Measurements from ENCODE around the gene ZNF253. TPM values are rescaled to one million over a fixed set of nuclear protein-coding genes. Genes with fewer than 3 reads are reported as not detected.
"Not testable (repeated sequence)": the region's sequence is repeated elsewhere in the genome, so short reads cannot be mapped to it uniquely, and the experiment has no call there.

ZNF253 gene
- total RNA-seq, 1 experiment from 2014 or later = 25.3 TPM

DNA sequence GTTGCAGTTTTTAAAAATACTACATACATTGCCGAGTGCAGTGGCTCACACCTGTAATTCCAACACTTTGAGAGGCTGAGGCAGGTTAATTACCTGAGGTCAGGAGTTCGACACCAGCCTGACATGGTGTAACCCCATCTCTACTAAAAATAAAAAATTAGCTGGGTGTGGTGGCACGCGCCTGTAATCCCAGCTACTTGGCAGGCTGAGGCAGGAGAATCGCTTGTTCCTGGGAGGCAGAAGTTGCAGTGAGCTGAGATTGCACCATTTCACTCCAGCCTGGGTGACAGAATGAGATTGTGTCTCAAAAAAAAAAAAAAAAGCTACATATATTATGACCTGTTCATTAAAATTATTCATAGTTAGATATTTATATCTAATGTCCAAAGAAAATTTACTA is 4.4 kb downstream of the ZNF253 start:
- H3K9ac ChIP-seq (ENCODE audit: low read length); H2AFZ ChIP-seq (ENCODE audit: low read length); H3K4me3 ChIP-seq (ENCODE audit: low read length); H3K9me2 ChIP-seq (replicated peaks; ENCODE audit: insufficient read depth, low read length); H3K27ac ChIP-seq (ENCODE audit: low read length); DNase-seq; H3K27me3 ChIP-seq (ENCODE audit: low read length); H4K20me1 ChIP-seq (ENCODE audit: insufficient read depth, low read depth, low read length); H3K4me2 ChIP-seq (ENCODE audit: low read depth, low read length, poor library complexity, severe bottlenecking); H3K4me1 ChIP-seq (ENCODE audit: low read length): not testable (repeated sequence)
- Histone ChIP-seq H3K36me3 (ENCODE audit: insufficient read depth, low read length) (peaks cover 69% of the 10 kb centered on the region), H3K79me2 (ENCODE audit: low read length) (peaks cover 86% of the 10 kb centered on the region), H3K9me3 (ENCODE audit: low read length) (peaks cover 44% of the 10 kb centered on the region)

DNA sequence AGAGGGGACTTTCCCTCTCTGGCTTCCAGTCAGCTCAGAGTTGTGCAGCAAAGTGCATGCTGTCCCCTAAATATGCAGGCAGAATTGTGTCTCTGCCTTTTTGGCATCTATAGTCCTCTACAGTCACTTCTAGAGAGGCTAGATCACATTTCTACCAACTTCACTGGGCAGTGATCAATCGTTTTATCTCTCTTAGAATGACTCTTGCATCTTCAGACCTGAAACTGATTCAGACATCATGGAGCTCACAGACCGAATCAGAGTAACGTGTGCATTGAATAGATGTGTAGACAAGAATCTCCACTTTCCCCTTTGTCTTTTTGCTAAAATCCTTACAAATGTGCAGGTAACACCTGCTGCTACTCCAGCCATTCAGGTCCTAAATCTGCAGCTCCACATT is 6.2 kb downstream of the ZNF253 start:
- no peaks in the 10 kb centered on the region for H3K27me3 ChIP-seq (ENCODE audit: low read length)
- H3K27ac ChIP-seq (ENCODE audit: low read length) = no peak overlapping the region
- H3K9me3 ChIP-seq (ENCODE audit: low read length) = peaks cover 50% of the 10 kb centered on the region
- H3K4me1 ChIP-seq (ENCODE audit: low read length) = peaks cover 2% of the 10 kb centered on the region
- no peaks in the 10 kb centered on the region for H3K9me2 ChIP-seq (replicated peaks; ENCODE audit: insufficient read depth, low read length)
- H4K20me1 ChIP-seq (ENCODE audit: insufficient read depth, low read depth, low read length) = no peaks in the 10 kb centered on the region
- H3K4me3 ChIP-seq (ENCODE audit: low read length) = no peak overlapping the region
- no peak overlapping the region for H3K9ac ChIP-seq (ENCODE audit: low read length)
- no peak overlapping the region for H2AFZ ChIP-seq (ENCODE audit: low read length)
- DNase-seq = no peak
- peaks cover 92% of the 10 kb centered on the region for H3K79me2 ChIP-seq (ENCODE audit: low read length)
- peaks cover 79% of the 10 kb centered on the region for H3K36me3 ChIP-seq (ENCODE audit: insufficient read depth, low read length)
- H3K4me2 ChIP-seq (ENCODE audit: low read depth, low read length, poor library complexity, severe bottlenecking) = no peak overlapping the region

DNA sequence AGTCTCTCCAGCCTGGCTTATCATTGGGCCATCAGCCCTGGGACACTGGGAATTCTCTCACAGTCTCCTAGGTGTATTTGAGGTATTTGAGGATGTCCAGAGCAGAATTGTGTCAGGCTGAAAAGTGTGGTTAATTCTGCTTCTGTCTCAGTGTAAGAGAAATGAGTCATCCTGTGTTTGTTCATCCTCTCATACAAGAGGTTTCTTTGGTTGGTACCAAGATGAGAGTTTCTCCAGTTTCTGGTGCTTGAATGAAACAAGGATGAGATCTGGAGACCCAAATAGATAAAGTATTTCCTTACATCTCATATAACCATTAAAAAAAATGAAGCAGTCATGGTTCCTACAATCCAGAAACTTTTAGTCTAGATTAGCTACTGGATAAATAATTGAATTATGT is 7.7 kb downstream of the ZNF253 start:
- no peak overlapping the region for H3K27ac ChIP-seq (ENCODE audit: low read length)
- H4K20me1 ChIP-seq (ENCODE audit: insufficient read depth, low read depth, low read length) = no peaks in the 10 kb centered on the region
- no peak overlapping the region for H3K9ac ChIP-seq (ENCODE audit: low read length)
- no peak overlapping the region for H3K4me3 ChIP-seq (ENCODE audit: low read length)
- H2AFZ ChIP-seq (ENCODE audit: low read length) = no peak overlapping the region
- H3K9me2 ChIP-seq (replicated peaks; ENCODE audit: insufficient read depth, low read length) = no peaks in the 10 kb centered on the region
- H3K36me3 ChIP-seq (ENCODE audit: insufficient read depth, low read length) = peaks cover 72% of the 10 kb centered on the region
- DNase-seq = no peak
- no peaks in the 10 kb centered on the region for H3K4me1 ChIP-seq (ENCODE audit: low read length)
- no peak overlapping the region for H3K4me2 ChIP-seq (ENCODE audit: low read depth, low read length, poor library complexity, severe bottlenecking)
- H3K27me3 ChIP-seq (ENCODE audit: low read length) = no peaks in the 10 kb centered on the region
- H3K79me2 ChIP-seq (ENCODE audit: low read length) = peaks cover 87% of the 10 kb centered on the region
- H3K9me3 ChIP-seq (ENCODE audit: low read length) = peaks cover 47% of the 10 kb centered on the region

- no peak overlapping the region for H3K4me2 ChIP-seq (ENCODE audit: low read depth, low read length, poor library complexity, severe bottlenecking)
- no peaks in the 10 kb centered on the region for H3K4me1 ChIP-seq (ENCODE audit: low read length)
- H3K4me3 ChIP-seq (ENCODE audit: low read length) = no peak overlapping the region
- no peaks in the 10 kb centered on the region for H3K27me3 ChIP-seq (ENCODE audit: low read length)
- H3K9me2 ChIP-seq (replicated peaks; ENCODE audit: insufficient read depth, low read length) = no peaks in the 10 kb centered on the region
- peaks cover 74% of the 10 kb centered on the region for H3K36me3 ChIP-seq (ENCODE audit: insufficient read depth, low read length)
- no peak for DNase-seq
- peaks cover 55% of the 10 kb centered on the region for H3K79me2 ChIP-seq (ENCODE audit: low read length)
- H4K20me1 ChIP-seq (ENCODE audit: insufficient read depth, low read depth, low read length) = no peaks in the 10 kb centered on the region
- no peak overlapping the region for H3K27ac ChIP-seq (ENCODE audit: low read length)
- no peak overlapping the region for H2AFZ ChIP-seq (ENCODE audit: low read length)
- peaks cover 32% of the 10 kb centered on the region for H3K9me3 ChIP-seq (ENCODE audit: low read length)
- no peak overlapping the region for H3K9ac ChIP-seq (ENCODE audit: low read length)
Observed at GRCh38 chr19:19877724-19878123, 12.0 kb downstream of the ZNF253 start.

- H3K36me3 ChIP-seq (ENCODE audit: insufficient read depth, low read length) = peaks cover 80% of the 10 kb centered on the region
- H3K4me1 ChIP-seq (ENCODE audit: low read length) = no peaks in the 10 kb centered on the region
Observed at GRCh38 chr19:19884583-19884982, 18.9 kb downstream of the ZNF253 start.

DNA sequence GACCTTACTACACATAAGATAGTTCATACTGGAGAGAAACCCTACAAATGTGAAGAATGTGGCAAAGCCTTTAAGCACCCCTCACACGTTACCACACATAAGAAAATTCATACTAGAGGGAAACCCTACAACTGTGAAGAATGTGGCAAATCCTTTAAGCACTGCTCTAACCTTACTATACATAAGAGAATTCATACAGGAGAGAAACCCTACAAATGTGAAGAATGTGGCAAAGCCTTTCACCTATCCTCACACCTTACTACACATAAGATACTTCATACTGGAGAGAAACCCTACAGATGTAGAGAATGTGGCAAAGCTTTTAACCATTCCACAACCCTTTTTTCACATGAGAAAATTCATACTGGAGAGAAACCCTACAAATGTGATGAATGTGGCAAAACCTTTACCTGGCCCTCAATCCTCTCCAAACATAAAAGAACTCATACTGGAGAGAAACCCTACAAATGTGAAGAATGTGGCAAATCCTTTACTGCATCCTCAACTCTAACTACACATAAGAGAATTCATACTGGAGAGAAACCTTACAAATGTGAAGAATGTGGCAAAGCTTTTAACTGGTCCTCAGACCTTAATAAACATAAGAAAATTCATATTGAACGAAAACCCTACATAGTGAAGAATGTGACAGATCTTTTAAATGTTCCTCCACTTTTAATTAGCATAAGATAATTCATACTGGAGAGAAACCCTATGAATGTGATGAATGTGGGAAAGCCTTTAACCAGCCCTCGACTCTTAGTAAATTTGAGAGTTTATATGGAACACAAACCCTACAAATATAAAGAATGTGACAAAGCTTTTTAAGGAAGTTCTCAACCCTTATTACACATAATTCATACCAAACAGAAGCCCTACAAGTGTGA is 26.6 kb downstream of the ZNF253 start:
- peaks cover 49% of the 10 kb centered on the region for H3K9me3 ChIP-seq (ENCODE audit: low read length)
- peaks cover 47% of the 10 kb centered on the region for H3K36me3 ChIP-seq (ENCODE audit: insufficient read depth, low read length)
- DNase-seq; H3K4me1 ChIP-seq (ENCODE audit: low read length); H3K9ac ChIP-seq (ENCODE audit: low read length); H3K27ac ChIP-seq (ENCODE audit: low read length); H4K20me1 ChIP-seq (ENCODE audit: insufficient read depth, low read depth, low read length); H2AFZ ChIP-seq (ENCODE audit: low read length); H3K27me3 ChIP-seq (ENCODE audit: low read length); H3K4me2 ChIP-seq (ENCODE audit: low read depth, low read length, poor library complexity, severe bottlenecking); H3K9me2 ChIP-seq (replicated peaks; ENCODE audit: insufficient read depth, low read length); H3K4me3 ChIP-seq (ENCODE audit: low read length): not testable (repeated sequence)
- H3K79me2 ChIP-seq (ENCODE audit: low read length) = peaks cover 11% of the 10 kb centered on the region

More at GRCh38 chr19:19884583-19884982, 18.9 kb downstream of the ZNF253 start:
- no peak overlapping the region for H3K4me2 ChIP-seq (ENCODE audit: low read depth, low read length, poor library complexity, severe bottlenecking)
- no peak overlapping the region for H3K27ac ChIP-seq (ENCODE audit: low read length)
- DNase-seq = no peak
- H4K20me1 ChIP-seq (ENCODE audit: insufficient read depth, low read depth, low read length) = no peaks in the 10 kb centered on the region
- H3K27me3 ChIP-seq (ENCODE audit: low read length) = no peaks in the 10 kb centered on the region
- no peak overlapping the region for H2AFZ ChIP-seq (ENCODE audit: low read length)
- no peak overlapping the region for H3K4me3 ChIP-seq (ENCODE audit: low read length)
- H3K79me2 ChIP-seq (ENCODE audit: low read length) = peaks cover 22% of the 10 kb centered on the region
- no peak overlapping the region for H3K9ac ChIP-seq (ENCODE audit: low read length)
- no peaks in the 10 kb centered on the region for H3K9me2 ChIP-seq (replicated peaks; ENCODE audit: insufficient read depth, low read length)
- peaks cover 27% of the 10 kb centered on the region for H3K9me3 ChIP-seq (ENCODE audit: low read length)

- Histone ChIP-seq H3K9me3 (ENCODE audit: low read length) (peaks cover 13% of the 10 kb centered on the region), H3K27ac (ENCODE audit: low read length) (peak overlapping the region; percentile 79), H3K4me2 (ENCODE audit: low read depth, low read length, poor library complexity, severe bottlenecking) (peak overlapping the region; percentile 76), H3K4me3 (ENCODE audit: low read length) (peak overlapping the region; percentile 91), H3K27me3 (ENCODE audit: low read length) (no peaks in the 10 kb centered on the region), H3K9me2 (replicated peaks; ENCODE audit: insufficient read depth, low read length) (no peaks in the 10 kb centered on the region), H3K9ac (ENCODE audit: low read length) (peak overlapping the region; percentile 94), H3K36me3 (ENCODE audit: insufficient read depth, low read length) (peaks cover 29% of the 10 kb centered on the region), H2AFZ (ENCODE audit: low read length) (peak overlapping the region; percentile 34; the same call in 1 of the 2 replicates), H3K79me2 (ENCODE audit: low read length) (peaks cover 44% of the 10 kb centered on the region), H3K4me1 (ENCODE audit: low read length) (peaks cover 6% of the 10 kb centered on the region), H4K20me1 (ENCODE audit: insufficient read depth, low read depth, low read length) (no peaks in the 10 kb centered on the region)
- no peak for DNase-seq
Observed at GRCh38 chr19:19900139-19900728, 34.6 kb downstream of the ZNF253 start.

DNA sequence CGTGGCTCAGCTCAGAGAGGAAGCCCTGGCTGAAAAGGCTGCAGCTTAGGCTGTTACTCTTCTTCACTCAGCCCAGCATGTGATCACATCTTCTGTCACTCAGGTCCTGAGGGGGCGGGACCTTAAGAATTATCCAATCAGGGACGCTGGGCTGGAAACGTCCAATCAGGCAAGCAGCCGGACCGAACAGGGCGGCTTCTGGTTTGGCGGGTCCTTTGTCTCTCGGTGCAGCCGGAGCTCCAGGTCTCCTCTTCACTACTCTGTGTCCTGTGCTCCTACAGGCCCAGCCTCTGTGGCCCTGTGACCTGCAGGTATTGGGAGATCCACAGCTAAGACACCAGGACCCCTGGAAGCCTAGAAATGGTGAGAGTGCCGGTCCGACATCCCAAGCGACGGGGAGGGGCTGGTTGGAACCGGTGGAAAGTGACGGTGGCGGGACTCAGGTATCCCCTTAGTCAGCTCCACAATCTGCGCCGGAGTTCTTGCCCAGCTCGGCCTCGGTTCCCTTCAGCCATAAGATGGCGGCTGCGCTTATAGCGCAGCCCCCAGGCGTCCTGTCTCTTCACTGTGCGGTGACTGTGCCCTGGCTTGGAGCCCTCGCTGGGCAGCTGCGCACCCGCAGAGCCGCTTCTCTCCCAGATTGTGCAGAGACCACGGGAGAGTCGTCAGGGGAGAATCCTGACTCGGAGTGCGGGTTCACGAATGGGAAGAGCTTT is 35.2 kb downstream of the ZNF253 start, which contains the start of gene ZNF93:
ZNF93 (plus strand) TSS at position 218 of the 716 bp plus-strand sequence; CDS start at position 361, 143 bp downstream.
- Histone ChIP-seq H3K27ac (ENCODE audit: low read length) (peak within 1 kb of the TSS; percentile 81), H3K4me1 (ENCODE audit: low read length) (peaks cover 6% of the 10 kb centered on the region), H3K36me3 (ENCODE audit: insufficient read depth, low read length) (peaks cover 34% of the 10 kb centered on the region), H3K4me2 (ENCODE audit: low read depth, low read length, poor library complexity, severe bottlenecking) (peak within 1 kb of the TSS; percentile 76), H3K27me3 (ENCODE audit: low read length) (no peaks in the 10 kb centered on the region), H3K9me3 (ENCODE audit: low read length) (peaks cover 16% of the 10 kb centered on the region), H3K4me3 (ENCODE audit: low read length) (peak within 1 kb of the TSS; percentile 91), H2AFZ (ENCODE audit: low read length) (peak within 1 kb of the TSS; percentile 67; the same call in 1 of the 2 replicates), H4K20me1 (ENCODE audit: insufficient read depth, low read depth, low read length) (no peaks in the 10 kb centered on the region), H3K9me2 (replicated peaks; ENCODE audit: insufficient read depth, low read length) (no peaks in the 10 kb centered on the region), H3K79me2 (ENCODE audit: low read length) (peaks cover 50% of the 10 kb centered on the region), H3K9ac (ENCODE audit: low read length) (peak within 1 kb of the TSS; percentile 94)
- DNase-seq = peak; percentile 99

Measured in Karpas-422 (cell line).